Caki2 (cell line): Measurements from ENCODE around the gene SLC18A2. TPM values are rescaled to one million over a fixed set of nuclear protein-coding genes. Genes with fewer than 3 reads are reported as not detected.

Experiments
- DNase-seq: peaks from one replicate; pipeline ENCODE4 v3.0.0-alpha.2; 2015; ENCODE audit warnings: low read depth
- in situ Hi-C: cut with HindIII; loops from 2 replicates; pipeline ENCODE4 v1.10.0; 2016; ENCODE audit warnings: low sequenced_read_pairs, low pct_unique_long_range_greater_than_20kb, mixed read lengths
- total RNA-seq: library from RNA; depleted of rRNA; stranded (reverse); fragments of >200 nt; shearing (Covaris generic); gene quantifications from 2 replicates; pipeline ENCODE4 v1.2.3, GENCODE V29; 2014; ENCODE audit warnings: low replicate concordance; rRNA removed

SLC18A2 gene
- not detected in 2 replicates for total RNA-seq

GRCh38 chr10:117240621-117241529 is at the start of gene SLC18A2:
Gene SLC18A2, plus strand, starts transcription at chr10:117241114. Its CDS starts 580 bp downstream, at chr10:117241694.
- DNase-seq: no peak
- in situ Hi-C loops: no loop called here

- in situ Hi-C loops: loop anchor here (25.0 kb wide), 1 partner anchor 560 kb away; no protein-coding TSS in a partner anchor
Observed at GRCh38 chr10:117197189-117197588, 43.7 kb upstream of the SLC18A2 start, which contains the start of gene KCNK18. Gene KCNK18, plus strand, starts transcription at chr10:117197489. Its CDS starts 0 bp downstream, at chr10:117197489.

GRCh38 chr10:117198088-117198487 is 42.8 kb upstream of the SLC18A2 start:
- in situ Hi-C loops: loop anchor here (25.0 kb wide), 1 partner anchor 561 kb away; no protein-coding TSS in a partner anchor
- DNase-seq: no peak

More at GRCh38 chr10:117197189-117197588, 43.7 kb upstream of the SLC18A2 start, which contains the start of gene KCNK18:
- no peak for DNase-seq

DNA sequence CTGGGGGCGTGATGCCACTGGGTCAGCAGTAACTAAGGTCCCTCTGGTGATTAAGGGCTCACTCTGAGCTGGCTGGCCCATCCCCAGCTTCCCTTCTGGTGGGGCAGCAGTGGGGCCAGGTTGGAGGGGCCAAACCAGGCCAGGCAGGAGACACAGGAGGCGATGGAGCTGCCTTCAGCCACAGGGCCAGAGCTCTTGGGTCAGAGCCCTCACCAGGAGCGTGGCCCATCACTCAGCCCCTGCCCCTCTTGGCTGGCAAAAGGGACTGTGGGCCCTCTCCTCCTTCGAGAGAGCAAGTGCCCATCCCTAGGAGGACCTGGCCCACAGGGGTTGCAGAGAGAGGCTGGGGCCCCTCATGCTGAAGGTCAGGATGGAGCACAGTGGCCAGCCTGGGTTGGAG is 39.1 kb upstream of the SLC18A2 start:
- DNase-seq: no peak
- in situ Hi-C loops: no loop called here

DNA sequence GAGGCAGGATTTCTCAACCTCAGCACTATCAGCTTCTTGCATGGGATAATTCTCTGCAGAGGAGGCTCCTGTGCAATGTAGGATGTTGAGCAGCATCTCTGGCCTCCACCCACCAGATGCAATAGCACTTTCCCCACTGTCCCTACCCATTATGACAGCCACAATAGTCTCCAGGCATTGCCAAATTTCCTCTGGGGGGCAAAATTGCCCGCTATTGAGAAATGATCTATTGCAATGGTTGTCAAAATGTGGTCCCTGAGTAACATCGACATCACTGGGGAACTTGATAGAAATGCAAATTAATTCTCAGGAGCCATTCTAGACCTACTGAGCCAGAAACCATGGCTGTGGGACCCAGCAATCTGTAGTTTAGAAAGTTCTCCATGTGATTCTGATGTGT is 36.6 kb upstream of the SLC18A2 start:
- in situ Hi-C loops: no loop called here
- DNase-seq: no peak

GRCh38 chr10:117212176-117212575 is 28.7 kb upstream of the SLC18A2 start:
- no peak for DNase-seq
- in situ Hi-C loops: no loop called here

- in situ Hi-C loops: no loop called here
- DNase-seq: no peak
Observed at GRCh38 chr10:117214401-117214800, 26.5 kb upstream of the SLC18A2 start.

GRCh38 chr10:117215079-117215478 is 25.8 kb upstream of the SLC18A2 start:
- no peak for DNase-seq
- in situ Hi-C loops: no loop called here

DNA sequence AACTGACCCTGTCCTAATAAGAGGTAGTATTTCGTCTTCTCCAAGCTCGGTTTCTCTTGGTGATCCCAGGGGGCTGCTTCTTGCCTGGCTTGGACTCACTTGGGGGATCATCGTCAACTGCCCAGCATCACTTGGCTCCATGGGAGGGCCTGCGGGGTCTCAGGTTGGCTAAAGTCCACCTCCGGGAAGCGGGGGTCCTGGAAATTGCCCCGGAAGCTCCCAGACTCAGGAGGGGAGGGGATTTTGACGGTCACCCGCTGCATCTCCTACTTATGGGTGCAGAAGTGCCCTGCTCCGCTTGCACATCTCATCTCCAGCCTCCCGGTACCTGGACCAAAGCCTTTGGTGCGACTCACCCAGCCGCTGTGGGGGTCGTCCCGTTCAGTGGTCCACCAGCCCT is 24.9 kb upstream of the SLC18A2 start:
- DNase-seq: no peak
- in situ Hi-C loops: no loop called here

GRCh38 chr10:117216611-117217195 is 24.2 kb upstream of the SLC18A2 start:
- DNase-seq: peak; percentile 70
- in situ Hi-C loops: no loop called here

DNA sequence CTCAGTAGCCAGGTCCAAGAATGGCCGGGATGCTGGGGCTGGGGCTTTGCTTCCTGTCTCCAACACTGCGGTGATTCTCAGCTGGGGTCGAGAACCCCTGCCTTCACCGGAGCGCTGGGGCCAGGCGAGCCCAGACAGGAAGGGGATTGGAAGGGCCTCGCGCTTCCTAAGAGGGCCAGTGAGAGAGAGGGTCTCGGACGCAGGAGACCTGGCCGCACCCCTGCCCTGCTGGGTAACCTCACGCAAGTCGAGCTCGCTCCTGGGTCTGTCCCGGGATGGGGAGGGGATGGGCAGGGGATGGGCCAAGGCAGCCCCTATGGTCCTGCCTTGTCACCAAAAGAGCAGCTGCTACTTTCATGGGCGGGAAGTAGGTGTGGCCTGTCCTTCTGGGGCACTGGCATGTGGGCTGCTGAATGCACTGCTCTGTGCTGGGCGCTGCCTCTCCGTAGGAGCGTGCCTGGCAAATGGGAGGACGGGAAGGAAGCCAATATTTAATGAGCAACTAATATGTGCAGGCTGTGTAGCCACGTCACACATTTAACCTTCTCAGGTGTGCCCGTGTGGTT is 23.6 kb upstream of the SLC18A2 start:
- peak; percentile 45 for DNase-seq
- in situ Hi-C loops: no loop called here

DNA sequence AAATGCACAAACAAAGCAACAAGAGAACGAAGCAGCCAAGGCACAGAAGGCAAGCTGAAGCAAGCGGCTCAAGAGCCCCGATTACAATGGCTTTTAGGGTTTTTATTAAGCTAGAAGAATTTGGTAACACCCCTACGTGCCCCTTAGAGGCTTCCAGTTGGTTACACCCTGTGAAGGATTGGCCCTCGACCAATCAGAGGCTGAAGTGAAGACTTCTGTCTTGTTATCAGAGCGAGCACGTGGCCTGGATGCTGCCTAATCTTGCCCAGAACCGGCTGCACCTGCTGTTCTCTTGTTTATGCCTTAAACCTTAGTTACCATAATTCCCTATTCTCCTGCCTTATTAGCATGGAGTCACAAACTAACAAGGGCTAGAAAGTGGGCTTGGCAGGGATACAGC is 22.3 kb upstream of the SLC18A2 start:
- in situ Hi-C loops: no loop called here
- DNase-seq: no peak

GRCh38 chr10:117221156-117221711 is 19.7 kb upstream of the SLC18A2 start:
- peak; percentile 93 for DNase-seq
- in situ Hi-C loops: no loop called here

- DNase-seq: no peak
- in situ Hi-C loops: no loop called here
Observed at GRCh38 chr10:117222552-117222951, 18.4 kb upstream of the SLC18A2 start.

- in situ Hi-C loops: no loop called here
- DNase-seq: no peak
Observed at GRCh38 chr10:117222976-117223692, 17.8 kb upstream of the SLC18A2 start.

DNA sequence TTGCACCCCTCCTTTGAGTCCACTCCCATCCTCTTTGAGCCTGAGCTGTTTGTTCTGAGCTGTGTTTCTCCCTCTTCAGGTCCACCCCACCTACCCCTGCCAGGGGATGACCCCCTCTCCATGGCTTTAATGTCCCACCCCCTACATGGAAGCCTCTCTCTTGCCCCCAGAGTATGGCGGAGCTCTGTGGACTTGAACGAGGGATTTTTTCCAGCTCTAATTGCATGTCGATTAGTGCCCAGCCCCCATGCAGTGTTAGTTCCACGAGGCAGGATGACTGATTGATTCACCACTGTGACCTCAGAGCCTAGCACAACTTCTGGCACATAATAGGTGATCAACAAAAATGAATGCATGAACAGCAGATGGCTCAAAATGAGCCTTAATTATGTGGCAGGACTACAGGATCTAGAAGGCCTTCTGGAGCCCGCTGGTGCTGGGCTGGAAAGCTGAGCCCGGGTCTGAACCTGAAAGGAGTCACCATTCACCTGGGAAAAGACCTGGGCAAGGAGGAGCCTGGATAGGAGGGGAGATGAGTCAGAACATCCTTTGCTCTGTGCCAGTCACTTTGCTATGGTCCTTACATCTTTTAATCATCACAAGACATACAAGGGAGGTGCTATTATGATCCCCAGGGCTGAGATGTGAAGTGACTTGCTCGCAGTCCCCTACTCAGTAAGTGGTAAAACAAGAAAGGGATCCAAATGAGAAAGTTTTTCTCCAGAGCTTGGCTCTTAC is 17.1 kb upstream of the SLC18A2 start:
- DNase-seq: no peak
- in situ Hi-C loops: no loop called here

DNA sequence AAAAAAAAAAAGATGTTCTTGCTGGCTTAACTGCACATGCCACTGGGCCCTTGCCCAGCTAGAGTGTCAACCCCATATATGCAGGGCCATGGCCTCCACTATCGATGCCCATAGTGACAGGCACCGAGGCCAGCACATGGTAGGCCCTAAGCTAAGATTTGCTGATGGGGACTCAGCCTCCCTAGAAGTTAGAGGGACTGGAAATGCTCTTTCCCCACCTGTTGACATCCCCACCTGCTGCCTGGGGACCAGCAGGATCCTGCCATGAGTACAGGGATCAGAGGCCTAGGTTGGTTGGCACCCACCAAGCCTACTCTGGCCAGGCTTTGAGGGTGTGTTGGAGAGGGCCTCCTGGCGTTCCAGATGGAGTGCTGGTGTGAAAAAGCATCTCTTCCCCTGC is 16.0 kb upstream of the SLC18A2 start:
- no peak for DNase-seq
- in situ Hi-C loops: no loop called here
